BE2C (cell line): Measurements from ENCODE around the gene EMP3.

Experiments used
- DNase-seq: peaks from one replicate; pipeline ENCODE4 v3.0.0-alpha.2; 2020
- H3K27me3 ChIP-seq: fragments of 250-450 bp; sonication (Bioruptor Pico); 2 replicates; pipeline ENCODE4 v1.5.1; 2020; ENCODE audit warnings: mild to moderate bottlenecking
- H3K36me3 ChIP-seq: fragments of 250-450 bp; sonication (Bioruptor Pico); 2 replicates; pipeline ENCODE4 v1.5.1; 2020; ENCODE audit warnings: mild to moderate bottlenecking
- H3K4me1 ChIP-seq: fragments of 250-450 bp; sonication (Bioruptor Pico); 2 replicates; pipeline ENCODE4 v1.5.1; 2020
- H3K4me3 ChIP-seq: 2 replicates; pipeline ENCODE4 v1.5.1; 2011; ENCODE audit warnings: low read depth, low read length
- H3K9me3 ChIP-seq: fragments of 250-450 bp; sonication (Bioruptor Pico); 2 replicates; pipeline ENCODE4 v1.5.1; 2020
- TF ChIP-seq, protein P1 (sequence below): IDR thresholded peaks from 2 replicates; pipeline ENCODE4 v1.5.1; 2012; ENCODE audit warnings: mild to moderate bottlenecking, low read depth, low read length

EMP3 gene

DNA sequence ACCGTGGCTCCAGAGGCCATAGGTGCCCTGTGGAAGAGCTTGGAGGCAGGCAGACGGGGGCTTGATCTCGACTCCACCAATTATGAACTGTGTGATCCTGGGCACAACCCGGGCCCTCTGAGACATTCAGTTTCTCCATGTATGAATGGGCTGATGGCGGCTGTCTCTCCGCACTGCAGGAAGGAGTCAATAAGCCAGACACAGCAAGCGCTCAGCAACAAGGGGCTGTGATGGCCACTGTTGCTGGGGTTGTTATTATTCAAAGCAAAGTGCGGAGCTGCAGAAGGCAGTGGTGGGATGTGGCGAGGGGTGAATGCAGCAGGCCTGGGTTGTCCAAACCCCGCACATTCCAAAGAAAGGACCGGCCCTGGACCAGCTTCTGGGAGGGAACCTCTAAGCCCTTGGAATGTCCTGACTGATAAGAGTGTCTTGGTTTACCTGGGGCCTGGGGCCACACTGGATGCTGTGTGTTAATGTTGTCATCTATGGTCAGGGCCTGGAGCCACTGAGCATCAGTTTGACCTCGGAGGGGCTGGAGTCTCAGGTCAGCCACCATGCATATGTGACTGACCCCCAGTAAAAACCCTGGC, 30.1 kb downstream of the EMP3 start:
- TF ChIP-seq, protein P1, sequence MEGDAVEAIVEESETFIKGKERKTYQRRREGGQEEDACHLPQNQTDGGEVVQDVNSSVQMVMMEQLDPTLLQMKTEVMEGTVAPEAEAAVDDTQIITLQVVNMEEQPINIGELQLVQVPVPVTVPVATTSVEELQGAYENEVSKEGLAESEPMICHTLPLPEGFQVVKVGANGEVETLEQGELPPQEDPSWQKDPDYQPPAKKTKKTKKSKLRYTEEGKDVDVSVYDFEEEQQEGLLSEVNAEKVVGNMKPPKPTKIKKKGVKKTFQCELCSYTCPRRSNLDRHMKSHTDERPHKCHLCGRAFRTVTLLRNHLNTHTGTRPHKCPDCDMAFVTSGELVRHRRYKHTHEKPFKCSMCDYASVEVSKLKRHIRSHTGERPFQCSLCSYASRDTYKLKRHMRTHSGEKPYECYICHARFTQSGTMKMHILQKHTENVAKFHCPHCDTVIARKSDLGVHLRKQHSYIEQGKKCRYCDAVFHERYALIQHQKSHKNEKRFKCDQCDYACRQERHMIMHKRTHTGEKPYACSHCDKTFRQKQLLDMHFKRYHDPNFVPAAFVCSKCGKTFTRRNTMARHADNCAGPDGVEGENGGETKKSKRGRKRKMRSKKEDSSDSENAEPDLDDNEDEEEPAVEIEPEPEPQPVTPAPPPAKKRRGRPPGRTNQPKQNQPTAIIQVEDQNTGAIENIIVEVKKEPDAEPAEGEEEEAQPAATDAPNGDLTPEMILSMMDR, result no peak
- H3K9me3 ChIP-seq, result no peaks in the 10 kb centered on the region

DNA sequence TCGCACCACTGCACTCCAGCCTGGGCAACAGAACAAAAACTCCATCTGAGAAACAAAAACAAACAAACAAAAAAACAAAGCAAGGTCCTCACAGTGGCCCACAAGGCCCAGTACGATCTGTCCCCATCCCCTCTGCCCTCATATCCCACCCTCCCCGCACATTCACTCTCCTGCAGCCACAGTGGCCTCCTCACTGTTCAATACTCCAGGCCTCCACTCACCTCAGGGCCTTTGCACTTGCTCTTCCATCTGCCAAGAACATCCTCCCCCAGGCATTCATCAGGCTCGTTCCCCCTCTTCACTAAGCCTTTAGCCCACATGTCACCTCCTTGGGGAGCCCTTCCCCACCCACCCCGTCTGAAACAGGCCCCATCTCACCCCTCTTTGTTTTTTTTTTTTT, 33.8 kb downstream of the EMP3 start:
- no peaks in the 10 kb centered on the region for H3K9me3 ChIP-seq
- TF ChIP-seq, protein P1, result no peak
- H3K27me3 ChIP-seq, result no peaks in the 10 kb centered on the region
- DNase-seq, result no peak
- H3K4me1 ChIP-seq, result no peaks in the 10 kb centered on the region
- H3K4me3 ChIP-seq, result no peak overlapping the region
- no peaks in the 10 kb centered on the region for H3K36me3 ChIP-seq

More for the DNA sequence above, 30.1 kb downstream of the EMP3 start:
- Histone ChIP-seq H3K36me3 (no peaks in the 10 kb centered on the region), H3K4me1 (no peaks in the 10 kb centered on the region), H3K27me3 (no peaks in the 10 kb centered on the region), H3K4me3 (no peak overlapping the region)
- no peak for DNase-seq

DNA sequence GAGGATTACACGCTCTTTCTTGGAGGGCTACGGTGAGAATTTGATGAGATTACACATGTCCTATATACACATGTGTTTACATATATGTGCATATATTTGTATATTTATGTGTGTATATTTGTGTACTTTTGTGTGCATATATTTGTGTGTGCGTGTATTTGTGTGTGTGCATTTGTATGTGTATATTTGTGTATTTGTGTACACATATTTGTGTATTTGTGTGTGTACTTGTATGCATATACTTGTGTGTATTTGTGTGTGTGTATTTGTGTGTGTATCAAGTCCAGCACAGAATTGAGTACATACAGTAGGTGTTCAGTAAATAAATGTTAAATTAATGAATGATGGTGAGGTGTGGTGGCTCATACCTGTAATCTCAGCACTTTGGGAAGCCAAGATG, 36.6 kb downstream of the EMP3 start:
- DNase-seq, result no peak
- Histone ChIP-seq H3K27me3 (no peaks in the 10 kb centered on the region), H3K36me3 (no peaks in the 10 kb centered on the region), H3K4me3 (no peak overlapping the region), H3K9me3 (peaks cover 5% of the 10 kb centered on the region; the same call in 1 of the 2 replicates), H3K4me1 (no peaks in the 10 kb centered on the region)
- TF ChIP-seq, protein P1, result no peak

DNA sequence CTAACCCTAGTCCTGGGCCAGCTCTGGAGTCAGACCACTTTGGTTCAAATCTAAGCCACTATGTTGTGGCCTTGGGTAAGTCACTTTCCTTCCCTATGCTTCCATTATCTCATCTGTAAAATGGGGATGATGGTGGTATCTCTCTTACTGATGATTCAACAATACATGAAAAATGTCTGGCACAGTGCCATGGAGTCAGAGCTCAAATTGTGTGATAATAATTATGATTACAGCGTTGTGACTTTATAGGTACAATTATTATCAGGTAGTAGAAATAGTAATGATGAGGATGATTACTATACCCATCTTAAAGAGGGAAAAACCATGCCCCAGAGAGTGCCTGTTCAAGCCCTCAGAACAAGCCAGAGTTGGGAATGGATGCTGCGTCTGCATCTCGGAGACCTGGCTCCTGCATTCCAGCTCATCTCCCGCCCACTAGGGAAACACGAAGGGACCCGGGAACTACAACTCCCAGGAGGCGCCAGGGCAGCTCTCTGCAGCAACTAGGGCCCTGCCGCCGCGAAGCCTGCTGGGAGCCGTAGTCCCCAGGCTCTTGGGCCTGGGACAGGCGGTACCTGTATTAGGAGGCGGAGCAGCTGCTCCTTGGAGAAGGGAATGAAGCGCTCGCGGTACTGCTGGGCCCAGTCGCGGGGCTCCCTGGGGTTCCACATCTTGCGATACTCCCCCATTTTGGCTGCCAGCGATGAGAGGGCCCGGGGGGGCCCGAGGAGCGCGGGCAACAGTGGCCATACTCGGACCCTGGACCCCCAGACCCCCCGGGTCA, 37.6 kb downstream of the EMP3 start:
- Histone ChIP-seq H3K4me1 (no peaks in the 10 kb centered on the region), H3K36me3 (no peaks in the 10 kb centered on the region), H3K9me3 (peaks cover 5% of the 10 kb centered on the region; the same call in 1 of the 2 replicates), H3K27me3 (no peaks in the 10 kb centered on the region), H3K4me3 (peak overlapping the region; percentile 79)
- peak; percentile 97 for DNase-seq
- TF ChIP-seq, protein P1, result no peak

DNA sequence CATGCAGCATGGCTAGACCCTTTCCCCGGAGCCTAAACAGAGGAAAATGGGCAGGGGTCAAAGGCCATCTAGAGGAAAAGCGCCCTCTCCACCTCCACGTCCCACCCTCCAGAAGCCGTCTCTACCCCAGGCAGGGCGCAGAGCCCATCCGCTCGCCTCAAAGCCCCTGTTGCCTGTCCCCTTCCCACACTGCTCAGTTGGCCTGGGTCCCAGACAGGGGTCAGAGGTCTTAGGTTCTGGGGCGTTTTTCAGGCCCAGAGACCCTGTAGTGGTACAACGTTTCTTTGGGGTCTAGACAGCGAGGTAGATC, 38.1 kb downstream of the EMP3 start:
- Histone ChIP-seq H3K4me3 (peak overlapping the region; percentile 79), H3K36me3 (no peaks in the 10 kb centered on the region), H3K27me3 (no peaks in the 10 kb centered on the region), H3K4me1 (peaks cover under 1% of the 10 kb centered on the region), H3K9me3 (peaks cover 5% of the 10 kb centered on the region; the same call in 1 of the 2 replicates)
- TF ChIP-seq, protein P1, result no peak
- no peak for DNase-seq
